Small intestine (tissue), 7 donors: ENCODE measurements around the gene PADI2. TPM values are rescaled to one million over a fixed set of nuclear protein-coding genes. Genes with fewer than 3 reads are reported as not detected.

ENCODE experiments used
- DNase-seq, 2 donors: peaks; one replicate each; pipeline versions ENCODE4 v3.0.0 to v3.0.0-alpha.2; 2013
- FAIRE-seq: peaks from 2 replicates; lab custom pipeline; 2012; peaks lifted over from hg19 to GRCh38; lab: Jason Lieb, UNC
- H3K27ac ChIP-seq, 3 donors: one replicate each; pipeline ENCODE4 v1.5.1; 2013; ENCODE audit warnings: low read length in 2 of 3, mild to moderate bottlenecking in 2 of 3, control low read depth in 1 of 3, inconsistent platforms in 1 of 3, low read depth in 1 of 3, moderate library complexity in 1 of 3
- H3K27me3 ChIP-seq, 3 donors: one replicate each; pipeline ENCODE4 v1.6.1; 2013; ENCODE audit warnings: low read length in 3 of 3, inconsistent platforms in 1 of 3; ENCODE audit not compliant: control insufficient read depth in 3 of 3, insufficient read depth in 3 of 3
- H3K36me3 ChIP-seq, 3 donors: one replicate each; pipeline ENCODE4 v1.6.1; 2013; ENCODE audit warnings: low read length in 3 of 3, inconsistent platforms in 1 of 3, low read depth in 1 of 3, mild to moderate bottlenecking in 1 of 3, moderate library complexity in 1 of 3; ENCODE audit not compliant: control insufficient read depth in 3 of 3, insufficient read depth in 2 of 3
- H3K4me1 ChIP-seq, 3 donors: one replicate each; pipeline ENCODE4 v1.6.1; 2013; ENCODE audit warnings: low read length in 2 of 3, inconsistent platforms in 1 of 3, low read depth in 1 of 3, mild to moderate bottlenecking in 1 of 3, moderate library complexity in 1 of 3; ENCODE audit not compliant: control insufficient read depth in 3 of 3, insufficient read depth in 2 of 3
- H3K4me3 ChIP-seq, 3 donors: one replicate each; pipeline ENCODE4 v1.5.1; 2013; ENCODE audit warnings: low read length in 3 of 3, control low read depth in 1 of 3, inconsistent platforms in 1 of 3, low read depth in 1 of 3, mild to moderate bottlenecking in 1 of 3, moderate library complexity in 1 of 3
- H3K9me3 ChIP-seq, 2 donors: one replicate each; pipeline ENCODE4 v1.6.1; 2013; ENCODE audit warnings: low read depth in 1 of 2, low read length in 1 of 2; ENCODE audit not compliant: control insufficient read depth in 2 of 2, insufficient read depth in 1 of 2
- WGBS, 3 donors: extraction: QIAGEN DNeasy Blood & Tissue Kit; methylation state at CpG; one replicate each; pipeline ENCODE4 v1.1.7; 2013; 5-methylcytosine and 5-hydroxymethylcytosine counted together
- polyA plus RNA-seq, 4 donors: library from polyadenylated mRNA; stranded (reverse) in 3 of 4; unstranded in 1 of 4; fragments of 200-250 nt in 3 of 4; fragments of 120-200 nt in 1 of 4; gene quantifications; one replicate each; pipeline versions ENCODE4 v1.2.1 to v1.2.3, GENCODE V29; 2013
- donor health status: healthy with polysubstance abuse.
- donor health status: control.
- donor health status: control.
- donor health status: Bipolar disorder and iron deficiency.
- donor health status: healthy.

Gene PADI2
- polyA plus RNA-seq, 4 donors, result 0.28 to 95.2 (median 0.54) TPM; not detected in 1

- 79 to 86% (median 81%) methylated on average over 7 of the region's 7 CpGs for WGBS, 3 donors
- H3K9me3 ChIP-seq, result no peaks in the 10 kb centered on the region
- FAIRE-seq, result no peak
- peaks cover 0 to 3% (median 0%) of the 10 kb centered on the region in 3 donors for H3K27me3 ChIP-seq
- no peaks in the 10 kb centered on the region for H3K36me3 ChIP-seq
- no peak for DNase-seq
- H3K27ac ChIP-seq, result no peak overlapping the region
- H3K4me3 ChIP-seq, result no peak overlapping the region
- no peaks in the 10 kb centered on the region for H3K4me1 ChIP-seq
These were observed 43.7 kb upstream of the PADI2 start for GRCh38 chr1:17162941-17163340.

DNA sequence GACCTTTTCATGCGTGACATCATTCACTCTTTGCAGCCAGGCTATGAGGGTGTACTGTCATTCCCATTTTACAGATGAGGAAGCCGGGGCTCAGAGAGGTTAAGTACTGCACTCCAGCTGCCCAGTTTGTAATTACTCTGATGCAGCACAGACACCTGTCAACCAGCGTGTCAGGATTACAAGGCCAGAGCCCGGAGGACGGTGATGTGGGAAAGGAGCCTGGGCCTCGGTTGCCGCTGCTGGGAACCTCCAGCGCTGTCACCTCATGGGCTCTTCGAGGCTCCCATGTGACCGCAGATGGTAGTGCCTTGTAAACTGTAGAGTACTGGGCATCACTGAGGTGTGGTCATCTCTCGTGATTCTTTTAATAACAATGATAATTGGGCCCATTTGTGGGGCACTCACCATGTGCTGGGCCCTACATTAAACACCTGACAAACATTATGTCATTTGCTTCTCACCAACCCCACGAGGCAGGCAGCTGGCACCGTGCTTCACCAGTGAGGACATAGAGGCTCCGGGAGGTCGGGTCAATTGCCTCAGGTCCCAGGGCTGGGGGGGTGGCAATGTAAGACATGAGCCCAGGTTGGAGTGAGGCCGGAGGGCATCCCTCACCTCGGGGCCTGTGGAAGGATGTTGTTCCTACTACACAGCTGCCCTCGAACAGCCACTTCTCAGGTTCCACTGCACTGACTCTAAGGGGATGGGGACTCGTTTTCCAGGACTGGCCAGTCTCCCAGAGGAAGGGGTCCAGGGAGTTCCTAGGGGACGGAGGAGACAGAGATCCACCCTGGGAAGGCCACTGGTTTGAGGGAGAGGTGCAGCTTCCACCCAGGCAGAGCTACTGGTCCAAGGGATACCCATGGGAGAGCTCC is 42.9 kb upstream of the PADI2 start:
- Histone ChIP-seq H3K27me3 (peaks cover 0 to 3% (median 0%) of the 10 kb centered on the region in 3 donors), H3K4me3 (no peak overlapping the region), H3K36me3 (no peaks in the 10 kb centered on the region), H3K9me3 (no peaks in the 10 kb centered on the region), H3K27ac (no peak overlapping the region), H3K4me1 (no peaks in the 10 kb centered on the region)
- no peak for FAIRE-seq
- WGBS, 3 donors, result 82 to 86% (median 82%) methylated on average over 18 to 20 of the region's 20 CpGs
- DNase-seq, result no peak

- Histone ChIP-seq H3K9me3 (peaks cover 0 to under 1% of the 10 kb centered on the region in 2 donors), H3K27me3 (no peaks in the 10 kb centered on the region), H3K36me3 (no peaks in the 10 kb centered on the region), H3K27ac (no peak overlapping the region), H3K4me3 (no peak overlapping the region), H3K4me1 (no peaks in the 10 kb centered on the region)
- DNase-seq, result no peak
- FAIRE-seq, result no peak
- 82 to 86% (median 82%) methylated on average over 3 of the region's 3 CpGs for WGBS, 3 donors
These were observed 42.0 kb upstream of the PADI2 start for GRCh38 chr1:17161137-17161740.

- no peaks in the 10 kb centered on the region for H3K27me3 ChIP-seq
- H3K9me3 ChIP-seq, result peaks cover 0 to 22% of the 10 kb centered on the region in 2 donors
- H3K27ac ChIP-seq, result no peak overlapping the region
- no peak overlapping the region for H3K4me3 ChIP-seq
- DNase-seq, result no peak
- 94 to 100% (median 97%) methylated on average over 2 of the region's 2 CpGs for WGBS, 3 donors
- H3K4me1 ChIP-seq, result no peaks in the 10 kb centered on the region
- FAIRE-seq, result no peak
- H3K36me3 ChIP-seq, result no peaks in the 10 kb centered on the region
These were observed 39.7 kb upstream of the PADI2 start for GRCh38 chr1:17158961-17159360.

DNA sequence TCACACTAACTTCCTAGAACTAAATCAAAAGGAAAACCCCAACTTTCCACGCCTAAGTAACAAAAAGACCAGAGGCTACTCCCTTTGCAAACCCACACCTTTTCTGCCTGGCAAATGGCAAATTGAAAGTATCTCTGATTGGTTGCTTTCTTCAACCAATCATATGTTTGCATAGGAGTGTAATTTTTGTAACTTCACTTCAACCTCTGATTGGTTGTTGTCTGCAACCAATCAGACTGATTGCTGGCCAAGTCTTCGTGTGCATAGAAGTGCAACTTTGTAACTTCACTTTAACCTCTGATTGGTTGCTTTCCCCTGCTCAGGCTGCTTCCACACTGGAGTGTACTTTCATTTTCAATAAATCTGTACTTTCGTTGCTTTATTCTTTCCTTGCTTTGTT is 36.9 kb upstream of the PADI2 start:
- Histone ChIP-seq H3K4me1 (no peaks in the 10 kb centered on the region), H3K9me3 (peaks cover 0 to 39% of the 10 kb centered on the region in 2 donors), H3K36me3 (no peaks in the 10 kb centered on the region), H3K4me3 (no peak overlapping the region), H3K27me3 (peaks cover 0 to 5% (median 0%) of the 10 kb centered on the region in 3 donors), H3K27ac (no peak overlapping the region)
- 27 to 44% (median 38%) methylated on average over 3 of the region's 3 CpGs for WGBS, 3 donors
- DNase-seq (peak in 1 of 2 donors; percentile 10), FAIRE-seq (no peak)

GRCh38 chr1:17155257-17155920 is 36.1 kb upstream of the PADI2 start:
- H3K4me3 ChIP-seq, result no peak overlapping the region
- no peaks in the 10 kb centered on the region for H3K36me3 ChIP-seq
- no peaks in the 10 kb centered on the region for H3K4me1 ChIP-seq
- H3K9me3 ChIP-seq, result peaks cover 0 to 39% of the 10 kb centered on the region in 2 donors
- WGBS, 3 donors, result 4 to 40% (median 22%) methylated on average over 2 of the region's 2 CpGs
- FAIRE-seq (no peak), DNase-seq (peak in 1 of 2 donors; percentile 8)
- H3K27me3 ChIP-seq, result peaks cover 0 to 8% (median 0%) of the 10 kb centered on the region in 3 donors
- no peak overlapping the region for H3K27ac ChIP-seq

GRCh38 chr1:17149771-17150170 is 30.5 kb upstream of the PADI2 start:
- Histone ChIP-seq H3K4me3 (no peak overlapping the region), H3K4me1 (no peaks in the 10 kb centered on the region), H3K27ac (no peak overlapping the region), H3K36me3 (no peaks in the 10 kb centered on the region), H3K9me3 (peaks cover 0 to 25% of the 10 kb centered on the region in 2 donors), H3K27me3 (peaks cover 0 to 26% (median 23%) of the 10 kb centered on the region in 3 donors)
- WGBS, 3 donors, result 45 to 60% (median 55%) methylated on average over 8 of the region's 8 CpGs
- FAIRE-seq (no peak), DNase-seq (no peak)

GRCh38 chr1:17148950-17149608 is 29.8 kb upstream of the PADI2 start:
- FAIRE-seq, result no peak

More at GRCh38 chr1:17148950-17149608, 29.8 kb upstream of the PADI2 start:
- no peak for DNase-seq
- Histone ChIP-seq H3K36me3 (no peaks in the 10 kb centered on the region), H3K4me1 (no peaks in the 10 kb centered on the region), H3K4me3 (no peak overlapping the region), H3K9me3 (peaks cover 0 to 18% of the 10 kb centered on the region in 2 donors), H3K27ac (no peak overlapping the region), H3K27me3 (peaks cover 0 to 26% (median 23%) of the 10 kb centered on the region in 3 donors)
- 31 to 40% (median 39%) methylated on average over 35 to 50 of the region's 50 CpGs for WGBS, 3 donors
